K562 (cell line): ENCODE data around the gene C22orf31. TPM values are rescaled to one million over a fixed set of nuclear protein-coding genes. Genes with fewer than 3 reads are reported as not detected.
A peak's percentile ranks its signal among the peaks of the same experiment; 100 is the strongest.

Source experiments
- ATAC-seq: fragments of 200-7000 bp; cut with Tn5 transposase; 3 replicates; pipeline ENCODE4 v1.9.1; 2020; ENCODE audit warnings: moderate library complexity
- BruUV-seq: library from RNA; stranded (reverse); fragments of 400-500 nt; replicated peaks from 2 replicates; lab custom pipeline; 2021; lab: Mats Ljungman, UMichigan
- CTCF ChIA-PET: fragments of 300-600 bp; formaldehyde crosslinking; extraction: SDS; loops from one replicate; lab custom pipeline; 2021; ENCODE audit warnings: low intra/inter-chr PET ratio; lab: Yijun Ruan, JAX
- POLR2A ChIA-PET: fragments of 300-600, 350-650 bp; sonication (Branson Sonifier 250); formaldehyde crosslinking; extraction: SDS; loops from one replicate; lab custom pipeline; 2021; ENCODE audit warnings: antibody characterized with exemption, inconsistent platforms; lab: Yijun Ruan, JAX
- DNase-seq, 4 experiments: peaks; one replicate each; pipeline versions ENCODE4 v3.0.0 to v3.0.0-alpha.2; 2011 to 2018; ENCODE audit warnings: low spot score in 3 of 4, mixed read lengths in 3 of 4; ENCODE audit errors: extremely low read depth in 1 of 4
- FAIRE-seq: peaks from 2 replicates; lab custom pipeline; 2011; peaks lifted over from hg19 to GRCh38; lab: Jason Lieb, UNC
- H2AFZ ChIP-seq: 2 replicates; pipeline ENCODE4 v1.6.0; 2011; ENCODE audit warnings: low read depth, low read length, control low read depth, inconsistent platforms
- H3K27ac ChIP-seq: fragments of 200-600 bp; 3 replicates; pipeline ENCODE4 v1.8.0; 2011; ENCODE audit warnings: low read depth, mild to moderate bottlenecking, control low read depth, inconsistent platforms, low read length, moderate library complexity, mixed read lengths; ENCODE audit errors: extremely low read depth
- H3K27me3 ChIP-seq, 2 experiments: fragments of 300-600 bp in 1 of 2; 2 replicates in 1 of 2; 3 replicates in 1 of 2; pipeline versions ENCODE4 v1.6.0 to v1.8.0; 2011; ENCODE audit warnings: inconsistent platforms in 2 of 2, low read length in 2 of 2, mild to moderate bottlenecking in 1 of 2, mixed read lengths in 1 of 2, moderate library complexity in 1 of 2; ENCODE audit not compliant: control insufficient read depth in 2 of 2, insufficient read depth in 2 of 2
- H3K36me3 ChIP-seq: fragments of 300-600 bp; 3 replicates; pipeline ENCODE4 v1.8.0; 2011; ENCODE audit warnings: mild to moderate bottlenecking, low read length, inconsistent platforms; ENCODE audit not compliant: control insufficient read depth, insufficient read depth
- H3K4me1 ChIP-seq, 2 experiments: fragments of 200-600 bp in 1 of 2; replicated peaks in 1 of 2; 2 replicates in 1 of 2; 3 replicates in 1 of 2; pipeline versions ENCODE4 v1.5.1 to v1.8.0; 2011; ENCODE audit warnings: inconsistent platforms in 2 of 2, low read length in 2 of 2, mild to moderate bottlenecking in 1 of 2, mixed read lengths in 1 of 2, moderate library complexity in 1 of 2; ENCODE audit not compliant: control insufficient read depth in 2 of 2, insufficient read depth in 2 of 2
- H3K4me2 ChIP-seq: 2 replicates; pipeline ENCODE4 v1.6.1; 2011; ENCODE audit warnings: low read length, control low read depth, inconsistent platforms, mixed read lengths; ENCODE audit not compliant: insufficient read depth
- H3K4me3 ChIP-seq: fragments of 200-600 bp; sonication (generic), shearing (Covaris generic); 2 replicates; pipeline ENCODE4 v1.5.1; 2016; ENCODE audit warnings: control low read depth, inconsistent platforms
- H3K79me2 ChIP-seq: fragments of 200-600 bp; 3 replicates; pipeline ENCODE4 v1.8.0; 2011; ENCODE audit warnings: low read length, inconsistent platforms; ENCODE audit not compliant: control insufficient read depth, insufficient read depth
- H3K9ac ChIP-seq, 2 experiments: 2 replicates each; pipeline versions ENCODE4 v1.6.0 to v1.6.1; 2011; ENCODE audit warnings: low read depth in 2 of 2, low read length in 2 of 2, control low read depth in 1 of 2, inconsistent platforms in 1 of 2, mild to moderate bottlenecking in 1 of 2, mixed read lengths in 1 of 2; ENCODE audit not compliant: insufficient read depth in 1 of 2
- H3K9me1 ChIP-seq: one replicate; pipeline ENCODE4 v1.6.0; 2011; ENCODE audit warnings: inconsistent platforms, mild to moderate bottlenecking, low read length, moderate library complexity; ENCODE audit not compliant: control insufficient read depth, insufficient read depth
- H3K9me3 ChIP-seq: replicated peaks from 2 replicates; pipeline ENCODE4 v1.5.1; 2011; ENCODE audit warnings: low read depth, low read length, inconsistent platforms; ENCODE audit not compliant: control insufficient read depth, insufficient read depth
- H4K20me1 ChIP-seq: replicated peaks from 2 replicates; pipeline ENCODE4 v1.6.1; 2011; ENCODE audit warnings: low read length, inconsistent platforms, mixed read lengths; ENCODE audit not compliant: control insufficient read depth, insufficient read depth
- ETV1 ChIP-seq: fragments of 450-650 bp; conservative IDR thresholded peaks from 2 replicates; pipeline ENCODE4 v1.6.1; 2016; ENCODE audit warnings: missing genetic modification characterization, control low read depth, low read depth, missing compliant biosample characterization
- FOXJ2 ChIP-seq: fragments of 200-800 bp; sonication (Bioruptor generic); IDR thresholded peaks from 2 replicates; pipeline ENCODE4 v1.6.1; 2016; ENCODE audit warnings: missing genetic modification characterization, missing compliant biosample characterization
- L3MBTL2 ChIP-seq: fragments of 450-650 bp; IDR thresholded peaks from 2 replicates; pipeline ENCODE4 v1.6.1; 2016; ENCODE audit warnings: mild to moderate bottlenecking, moderate library complexity
- MAFF ChIP-seq: IDR thresholded peaks from 2 replicates; pipeline ENCODE4 v1.6.1; 2012; ENCODE audit warnings: low read length, improper control_type of control experiment
- MCM2 ChIP-seq: fragments of 450-650 bp; IDR thresholded peaks from 2 replicates; pipeline ENCODE4 v1.6.1; 2017; ENCODE audit warnings: low read depth, mild to moderate bottlenecking
- SIN3A ChIP-seq, 2 experiments: fragments of 150-350 bp in 1 of 2; IDR thresholded peaks; 2 replicates each; pipeline ENCODE4 v1.6.1; 2011 to 2016; ENCODE audit warnings: borderline replicate concordance in 2 of 2, low read depth in 2 of 2, low read length in 2 of 2, mild to moderate bottlenecking in 2 of 2, moderate library complexity in 2 of 2; ENCODE audit not compliant: control insufficient read depth in 1 of 2
- ZNF282 ChIP-seq: sonication (generic); formaldehyde crosslinking; IDR thresholded peaks from 2 replicates; pipeline ENCODE4 v1.8.1; 2023; ENCODE audit warnings: missing genetic modification reagents
- ZNF644 ChIP-seq: fragments of 200-800 bp; sonication (Bioruptor generic); IDR thresholded peaks from 2 replicates; pipeline ENCODE4 v1.6.1; 2016; ENCODE audit warnings: low read depth, missing genetic modification characterization, missing compliant biosample characterization
- WGBS: fragments of 100-300 bp; shearing (Covaris generic); methylation state at CpG from one replicate; pipeline ENCODE4 v1.1.6; 2016; ENCODE audit warnings: low coverage, mixed read lengths; ENCODE audit not compliant: insufficient coverage; ENCODE audit errors: missing lambda C conversion rate; 5-methylcytosine and 5-hydroxymethylcytosine counted together
- in situ Hi-C: fragments of 300-500 bp; cut with MboI; formaldehyde crosslinking; loops from 4 replicates; pipeline ENCODE4 v1.15.0; 2018; ENCODE audit warnings: inconsistent platforms, mixed read lengths
- intact Hi-C: fragments of 100-400 bp; cut with micrococcal nuclease; formaldehyde crosslinking; loops from 2 replicates; pipeline ENCODE4 v1.14.2; 2022
- polyA plus RNA-seq, 8 experiments: library from polyadenylated mRNA; depleted of rRNA in 4 of 8; stranded (reverse) in 5 of 8; unstranded in 3 of 8; fragments of >200 nt; fragmentation: Nextera tagmentation in 2 of 8; fragmentation: Illumina TruSeq in 1 of 8; extraction: Ambion mirVana in 2 of 8; extraction: Trizol in 1 of 8; gene quantifications; 2 replicates each; pipeline versions ENCODE4 v1.2.1 to v1.2.3, GENCODE V29; 2011 to 2014; ENCODE audit warnings: inconsistent platforms in 1 of 8, missing spikeins in 1 of 8
- total RNA-seq, 7 experiments: library from RNA; depleted of rRNA in 6 of 7; stranded (reverse); fragments of >200 nt in 6 of 7; fragmentation: Illumina TruSeq in 2 of 7; extraction: Trizol in 2 of 7; gene quantifications; 2 replicates each; pipeline versions ENCODE4 v1.2.1 to v1.2.3, GENCODE V29; 2011 to 2021; ENCODE audit warnings: low replicate concordance in 1 of 7
- TF ChIP-seq, protein P1 (sequence below): fragments of 250-450 bp; sonication (Bioruptor Pico); IDR thresholded peaks from 2 replicates; pipeline ENCODE4 v1.4.0; 2020; ENCODE audit warnings: mild to moderate bottlenecking, moderate library complexity

Gene C22orf31
- total and polyA plus RNA-seq, 9 of the 15 experiments (the other 6 are each of a cell fraction or from before 2014, with no cell fraction given), result not detected

DNA sequence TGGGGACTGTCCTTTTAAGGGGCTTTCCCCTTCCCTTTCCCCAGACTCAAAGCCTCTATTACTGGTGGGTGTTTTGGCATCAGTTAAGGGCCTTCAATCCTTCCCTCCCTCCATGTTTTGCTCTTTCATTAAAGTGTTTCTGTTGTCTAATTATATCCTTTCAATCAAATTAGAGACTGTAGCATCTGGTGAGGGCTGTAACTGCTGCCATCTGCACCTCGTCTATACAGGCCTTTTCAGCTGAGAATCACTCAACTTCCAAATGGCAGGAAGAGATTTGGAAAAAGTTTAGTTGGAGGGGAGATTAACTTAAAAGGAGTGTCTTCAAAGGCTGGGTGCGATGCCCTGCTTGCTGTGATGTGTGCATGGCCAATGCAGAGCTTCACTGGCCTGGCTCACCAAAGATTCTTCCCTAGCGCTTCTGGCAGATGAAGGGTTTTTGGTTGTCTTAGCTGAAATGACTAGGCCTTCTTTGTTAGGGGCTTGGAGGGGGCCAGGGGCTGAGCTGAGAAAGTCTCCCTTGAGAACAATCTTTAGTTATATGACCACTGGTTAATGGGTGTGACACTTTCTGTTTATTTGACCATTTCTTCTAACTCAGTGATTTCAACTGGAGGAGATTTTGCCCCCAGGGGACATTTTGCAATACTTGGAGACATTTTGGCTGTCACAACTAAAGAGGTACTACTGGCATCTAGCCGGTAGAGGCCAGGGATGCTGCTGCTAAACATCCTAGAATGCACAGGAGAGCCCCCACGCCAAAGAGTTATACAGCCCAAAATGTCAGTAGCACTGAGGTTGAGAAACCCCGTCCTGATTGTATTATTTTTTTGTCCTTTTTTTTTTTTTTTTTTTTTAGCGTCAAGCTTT lies 18.7 kb upstream of the C22orf31 start:
- CTCF ChIA-PET, result no interaction called here
- DNase-seq (no peak), FAIRE-seq (no peak), ATAC-seq (no peak)
- H3K4me2 ChIP-seq, result no peak overlapping the region
- H4K20me1 ChIP-seq, result no peaks in the 10 kb centered on the region
- no peaks in the 10 kb centered on the region; the same call in 2 of the 3 replicates for H3K79me2 ChIP-seq
- no peak overlapping the region for H3K4me3 ChIP-seq
- POLR2A ChIA-PET, result interaction anchor here (0.7 to 1.5 kb wide), 2 partner anchors 14 to 73 kb away, joined by 3 to 4 read pairs; no protein-coding TSS in a partner anchor
- no peaks in the 10 kb centered on the region for H3K9me1 ChIP-seq
- in situ Hi-C loops (no loop called here), intact Hi-C loops (no loop called here)
- no peak for TF ChIP-seq L3MBTL2
- WGBS, result 68% methylated on average over 6 of the region's 7 CpGs
- no peak overlapping the region for H3K9ac ChIP-seq
- H3K9me3 ChIP-seq, result no peaks in the 10 kb centered on the region
- H3K4me1 ChIP-seq, result peaks cover 5 to 37% of the 10 kb centered on the region in 2 experiments; a peak in 4 of 5 replicates
- no TSS peak for BruUV-seq
- no peak overlapping the region for H3K27ac ChIP-seq
- no peaks in the 10 kb centered on the region for H3K27me3 ChIP-seq
- no peak overlapping the region for H2AFZ ChIP-seq
- no peaks in the 10 kb centered on the region for H3K36me3 ChIP-seq

DNA sequence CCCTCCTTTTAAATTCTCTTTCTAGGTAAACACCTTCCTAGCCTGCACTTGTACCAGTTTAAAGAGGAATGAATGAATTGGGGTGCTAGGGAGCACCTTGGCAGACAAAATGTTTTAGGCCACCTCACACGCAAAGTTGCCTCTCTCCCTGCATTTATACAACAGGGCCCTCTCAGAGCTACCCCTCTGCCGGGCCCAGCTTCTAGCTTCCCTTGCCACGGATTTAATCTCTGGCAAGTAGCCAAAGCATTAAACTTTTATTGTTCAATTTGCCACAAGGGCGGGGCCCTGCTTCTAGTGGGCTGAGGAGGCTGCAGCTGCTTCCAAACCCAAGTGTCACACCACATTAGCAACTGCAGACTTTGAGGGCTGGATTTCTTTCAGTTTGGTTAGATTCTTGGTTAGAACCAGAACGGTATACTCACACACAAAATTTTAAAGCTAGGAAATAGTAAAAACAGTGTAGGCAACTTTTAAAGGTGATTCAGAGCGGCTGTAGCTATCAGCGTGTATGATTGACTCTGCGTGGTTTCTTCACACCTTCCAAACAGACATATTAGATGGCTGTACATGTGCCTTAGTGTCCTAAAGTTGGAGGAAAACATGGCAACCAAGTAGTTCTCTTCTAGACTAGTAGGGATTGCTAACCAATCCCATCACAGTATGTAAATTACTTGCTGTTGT lies 17.7 kb upstream of the C22orf31 start:
- H3K9me1 ChIP-seq, result no peaks in the 10 kb centered on the region
- ChIA-PET CTCF (no interaction called here), POLR2A (interaction anchor here (0.7 to 1.7 kb wide), 3 partner anchors 9 to 74 kb away, joined by 3 to 5 read pairs (median 4); no protein-coding TSS in a partner anchor)
- intact Hi-C loops (no loop called here), in situ Hi-C loops (no loop called here)
- peaks cover 5 to 32% of the 10 kb centered on the region in 2 experiments; a peak in 4 of 5 replicates for H3K4me1 ChIP-seq
- ATAC-seq, result peak; percentile 20; the same call in 1 of the 3 replicates
- no peak overlapping the region for H3K4me3 ChIP-seq
- peak overlapping the region; percentile 66 for H3K4me2 ChIP-seq
- no peaks in the 10 kb centered on the region for H3K79me2 ChIP-seq
- H4K20me1 ChIP-seq, result no peaks in the 10 kb centered on the region
- peak overlapping the region; percentile 86 for H2AFZ ChIP-seq
- H3K9ac ChIP-seq, result peak overlapping the region in 1 of 2 experiments; percentile 38; a peak in 1 of 4 replicates
- 59% methylated on average over 8 of the region's 8 CpGs for WGBS
- no peaks in the 10 kb centered on the region for H3K27me3 ChIP-seq
- H3K27ac ChIP-seq, result peak overlapping the region; percentile 76
- FAIRE-seq, result no peak
- no TSS peak for BruUV-seq
- no peaks in the 10 kb centered on the region for H3K9me3 ChIP-seq
- peak in 2 of 4 experiments; percentile 12 to 26 for DNase-seq
- no peaks in the 10 kb centered on the region for H3K36me3 ChIP-seq
- peak; percentile 25; the same call in 1 of the 2 replicates for TF ChIP-seq ZNF644
- no peak for TF ChIP-seq MAFF
- TF ChIP-seq ZNF282, result no peak
- TF ChIP-seq, protein P1, sequence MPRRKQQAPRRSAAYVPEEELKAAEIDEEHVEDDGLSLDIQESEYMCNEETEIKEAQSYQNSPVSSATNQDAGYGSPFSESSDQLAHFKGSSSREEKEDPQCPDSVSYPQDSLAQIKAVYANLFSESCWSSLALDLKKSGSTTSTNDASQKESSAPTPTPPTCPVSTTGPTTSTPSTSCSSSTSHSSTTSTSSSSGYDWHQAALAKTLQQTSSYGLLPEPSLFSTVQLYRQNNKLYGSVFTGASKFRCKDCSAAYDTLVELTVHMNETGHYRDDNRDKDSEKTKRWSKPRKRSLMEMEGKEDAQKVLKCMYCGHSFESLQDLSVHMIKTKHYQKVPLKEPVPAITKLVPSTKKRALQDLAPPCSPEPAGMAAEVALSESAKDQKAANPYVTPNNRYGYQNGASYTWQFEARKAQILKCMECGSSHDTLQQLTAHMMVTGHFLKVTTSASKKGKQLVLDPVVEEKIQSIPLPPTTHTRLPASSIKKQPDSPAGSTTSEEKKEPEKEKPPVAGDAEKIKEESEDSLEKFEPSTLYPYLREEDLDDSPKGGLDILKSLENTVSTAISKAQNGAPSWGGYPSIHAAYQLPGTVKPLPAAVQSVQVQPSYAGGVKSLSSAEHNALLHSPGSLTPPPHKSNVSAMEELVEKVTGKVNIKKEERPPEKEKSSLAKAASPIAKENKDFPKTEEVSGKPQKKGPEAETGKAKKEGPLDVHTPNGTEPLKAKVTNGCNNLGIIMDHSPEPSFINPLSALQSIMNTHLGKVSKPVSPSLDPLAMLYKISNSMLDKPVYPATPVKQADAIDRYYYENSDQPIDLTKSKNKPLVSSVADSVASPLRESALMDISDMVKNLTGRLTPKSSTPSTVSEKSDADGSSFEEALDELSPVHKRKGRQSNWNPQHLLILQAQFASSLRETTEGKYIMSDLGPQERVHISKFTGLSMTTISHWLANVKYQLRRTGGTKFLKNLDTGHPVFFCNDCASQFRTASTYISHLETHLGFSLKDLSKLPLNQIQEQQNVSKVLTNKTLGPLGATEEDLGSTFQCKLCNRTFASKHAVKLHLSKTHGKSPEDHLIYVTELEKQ (CRISPR knock-in tag), result no peak
- no peak for TF ChIP-seq MCM2
- TF ChIP-seq FOXJ2 (tag), result no peak
- TF ChIP-seq SIN3A (IDR thresholded peaks at IDR 0.05; ENCODE audit: borderline replicate concordance in 2 of 2, control insufficient read depth in 1 of 2, low read depth in 2 of 2, low read length in 2 of 2), result no peak
- TF ChIP-seq ETV1 (tag), result no peak
